GM23338 (cell line): ENCODE results near the gene ARHGEF11.

ENCODE experiments used
- CREB1 ChIP-seq: fragments of 250-450 bp; sonication (Bioruptor Pico); IDR thresholded peaks from 2 replicates; pipeline ENCODE4 v1.5.0; 2020; ENCODE audit warnings: low read depth, mild to moderate bottlenecking, moderate library complexity
- EZH2 ChIP-seq: fragments of 200-600 bp; sonication (generic); IDR thresholded peaks from one replicate; pipeline ENCODE4 v1.8.0; 2017; ENCODE audit warnings: antibody characterized with exemption, mild to moderate bottlenecking, low read depth; ENCODE audit not compliant: unreplicated experiment
- NANOG ChIP-seq: IDR thresholded peaks from 2 replicates; pipeline ENCODE4 v1.6.1; 2016; ENCODE audit warnings: antibody characterized with exemption, borderline replicate concordance
- POLR2AphosphoS5 ChIP-seq: IDR thresholded peaks from 2 replicates; pipeline ENCODE4 v1.6.1; 2016; ENCODE audit warnings: antibody characterized with exemption, low read depth
- STAT1 ChIP-seq: IDR thresholded peaks from one replicate; pipeline ENCODE4 v1.6.1; 2016; ENCODE audit warnings: antibody characterized with exemption; ENCODE audit not compliant: unreplicated experiment
- ZNF114 ChIP-seq: fragments of 250-450 bp; sonication (Bioruptor Pico); IDR thresholded peaks from 2 replicates; pipeline ENCODE4 v1.5.0; 2020; ENCODE audit warnings: mild to moderate bottlenecking, moderate library complexity
- TF ChIP-seq, protein P1 (sequence below), 2 experiments: fragments of 200-600 bp in 1 of 2; sonication (generic) in 1 of 2; conservative IDR thresholded peaks; 2 replicates each; pipeline versions ENCODE4 v1.5.1 to v1.6.1; 2016 to 2017; ENCODE audit warnings: antibody characterized with exemption in 2 of 2, low read depth in 2 of 2, mild to moderate bottlenecking in 2 of 2, moderate library complexity in 1 of 2
- TF ChIP-seq, protein P2 (sequence below): fragments of 250-450 bp; sonication (Bioruptor Pico); IDR thresholded peaks from 2 replicates; pipeline ENCODE4 v1.5.0; 2020; ENCODE audit warnings: mild to moderate bottlenecking, moderate library complexity
- TF ChIP-seq, protein P3 (sequence below): IDR thresholded peaks from one replicate; pipeline ENCODE4 v1.6.1; 2018; ENCODE audit warnings: antibody characterized with exemption; ENCODE audit not compliant: unreplicated experiment

DNA sequence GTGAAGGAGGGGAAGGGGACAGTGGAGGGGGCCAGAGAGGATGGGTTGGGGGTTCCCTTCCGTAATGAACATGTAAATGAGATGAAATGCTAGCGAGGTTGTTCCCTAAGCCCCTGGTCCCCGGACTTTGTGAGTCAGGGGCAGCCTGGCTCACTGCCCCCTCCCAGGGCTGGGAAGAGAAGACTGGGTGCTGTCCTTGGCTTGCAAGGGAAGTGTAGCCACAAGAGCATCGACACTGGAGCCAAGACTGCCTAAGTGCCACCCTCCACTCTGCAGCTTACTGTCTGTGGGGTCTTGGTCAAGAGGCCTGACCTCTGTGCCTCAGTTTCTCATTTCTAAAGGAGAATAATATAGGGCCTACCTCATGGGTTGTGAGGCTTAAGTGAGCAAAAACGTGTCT lies 151.5 kb downstream of the ARHGEF11 start:
- TF ChIP-seq, protein P1, sequence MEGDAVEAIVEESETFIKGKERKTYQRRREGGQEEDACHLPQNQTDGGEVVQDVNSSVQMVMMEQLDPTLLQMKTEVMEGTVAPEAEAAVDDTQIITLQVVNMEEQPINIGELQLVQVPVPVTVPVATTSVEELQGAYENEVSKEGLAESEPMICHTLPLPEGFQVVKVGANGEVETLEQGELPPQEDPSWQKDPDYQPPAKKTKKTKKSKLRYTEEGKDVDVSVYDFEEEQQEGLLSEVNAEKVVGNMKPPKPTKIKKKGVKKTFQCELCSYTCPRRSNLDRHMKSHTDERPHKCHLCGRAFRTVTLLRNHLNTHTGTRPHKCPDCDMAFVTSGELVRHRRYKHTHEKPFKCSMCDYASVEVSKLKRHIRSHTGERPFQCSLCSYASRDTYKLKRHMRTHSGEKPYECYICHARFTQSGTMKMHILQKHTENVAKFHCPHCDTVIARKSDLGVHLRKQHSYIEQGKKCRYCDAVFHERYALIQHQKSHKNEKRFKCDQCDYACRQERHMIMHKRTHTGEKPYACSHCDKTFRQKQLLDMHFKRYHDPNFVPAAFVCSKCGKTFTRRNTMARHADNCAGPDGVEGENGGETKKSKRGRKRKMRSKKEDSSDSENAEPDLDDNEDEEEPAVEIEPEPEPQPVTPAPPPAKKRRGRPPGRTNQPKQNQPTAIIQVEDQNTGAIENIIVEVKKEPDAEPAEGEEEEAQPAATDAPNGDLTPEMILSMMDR (conservative IDR thresholded peaks at IDR 0.05; ENCODE audit: low read depth in 2 of 2): no peak
- TF ChIP-seq CREB1 (no peak), NANOG (no peak), POLR2AphosphoS5 (no peak), EZH2 (no peak), STAT1 (no peak), ZNF114 (CRISPR knock-in tag) (no peak)
- TF ChIP-seq, protein P2, sequence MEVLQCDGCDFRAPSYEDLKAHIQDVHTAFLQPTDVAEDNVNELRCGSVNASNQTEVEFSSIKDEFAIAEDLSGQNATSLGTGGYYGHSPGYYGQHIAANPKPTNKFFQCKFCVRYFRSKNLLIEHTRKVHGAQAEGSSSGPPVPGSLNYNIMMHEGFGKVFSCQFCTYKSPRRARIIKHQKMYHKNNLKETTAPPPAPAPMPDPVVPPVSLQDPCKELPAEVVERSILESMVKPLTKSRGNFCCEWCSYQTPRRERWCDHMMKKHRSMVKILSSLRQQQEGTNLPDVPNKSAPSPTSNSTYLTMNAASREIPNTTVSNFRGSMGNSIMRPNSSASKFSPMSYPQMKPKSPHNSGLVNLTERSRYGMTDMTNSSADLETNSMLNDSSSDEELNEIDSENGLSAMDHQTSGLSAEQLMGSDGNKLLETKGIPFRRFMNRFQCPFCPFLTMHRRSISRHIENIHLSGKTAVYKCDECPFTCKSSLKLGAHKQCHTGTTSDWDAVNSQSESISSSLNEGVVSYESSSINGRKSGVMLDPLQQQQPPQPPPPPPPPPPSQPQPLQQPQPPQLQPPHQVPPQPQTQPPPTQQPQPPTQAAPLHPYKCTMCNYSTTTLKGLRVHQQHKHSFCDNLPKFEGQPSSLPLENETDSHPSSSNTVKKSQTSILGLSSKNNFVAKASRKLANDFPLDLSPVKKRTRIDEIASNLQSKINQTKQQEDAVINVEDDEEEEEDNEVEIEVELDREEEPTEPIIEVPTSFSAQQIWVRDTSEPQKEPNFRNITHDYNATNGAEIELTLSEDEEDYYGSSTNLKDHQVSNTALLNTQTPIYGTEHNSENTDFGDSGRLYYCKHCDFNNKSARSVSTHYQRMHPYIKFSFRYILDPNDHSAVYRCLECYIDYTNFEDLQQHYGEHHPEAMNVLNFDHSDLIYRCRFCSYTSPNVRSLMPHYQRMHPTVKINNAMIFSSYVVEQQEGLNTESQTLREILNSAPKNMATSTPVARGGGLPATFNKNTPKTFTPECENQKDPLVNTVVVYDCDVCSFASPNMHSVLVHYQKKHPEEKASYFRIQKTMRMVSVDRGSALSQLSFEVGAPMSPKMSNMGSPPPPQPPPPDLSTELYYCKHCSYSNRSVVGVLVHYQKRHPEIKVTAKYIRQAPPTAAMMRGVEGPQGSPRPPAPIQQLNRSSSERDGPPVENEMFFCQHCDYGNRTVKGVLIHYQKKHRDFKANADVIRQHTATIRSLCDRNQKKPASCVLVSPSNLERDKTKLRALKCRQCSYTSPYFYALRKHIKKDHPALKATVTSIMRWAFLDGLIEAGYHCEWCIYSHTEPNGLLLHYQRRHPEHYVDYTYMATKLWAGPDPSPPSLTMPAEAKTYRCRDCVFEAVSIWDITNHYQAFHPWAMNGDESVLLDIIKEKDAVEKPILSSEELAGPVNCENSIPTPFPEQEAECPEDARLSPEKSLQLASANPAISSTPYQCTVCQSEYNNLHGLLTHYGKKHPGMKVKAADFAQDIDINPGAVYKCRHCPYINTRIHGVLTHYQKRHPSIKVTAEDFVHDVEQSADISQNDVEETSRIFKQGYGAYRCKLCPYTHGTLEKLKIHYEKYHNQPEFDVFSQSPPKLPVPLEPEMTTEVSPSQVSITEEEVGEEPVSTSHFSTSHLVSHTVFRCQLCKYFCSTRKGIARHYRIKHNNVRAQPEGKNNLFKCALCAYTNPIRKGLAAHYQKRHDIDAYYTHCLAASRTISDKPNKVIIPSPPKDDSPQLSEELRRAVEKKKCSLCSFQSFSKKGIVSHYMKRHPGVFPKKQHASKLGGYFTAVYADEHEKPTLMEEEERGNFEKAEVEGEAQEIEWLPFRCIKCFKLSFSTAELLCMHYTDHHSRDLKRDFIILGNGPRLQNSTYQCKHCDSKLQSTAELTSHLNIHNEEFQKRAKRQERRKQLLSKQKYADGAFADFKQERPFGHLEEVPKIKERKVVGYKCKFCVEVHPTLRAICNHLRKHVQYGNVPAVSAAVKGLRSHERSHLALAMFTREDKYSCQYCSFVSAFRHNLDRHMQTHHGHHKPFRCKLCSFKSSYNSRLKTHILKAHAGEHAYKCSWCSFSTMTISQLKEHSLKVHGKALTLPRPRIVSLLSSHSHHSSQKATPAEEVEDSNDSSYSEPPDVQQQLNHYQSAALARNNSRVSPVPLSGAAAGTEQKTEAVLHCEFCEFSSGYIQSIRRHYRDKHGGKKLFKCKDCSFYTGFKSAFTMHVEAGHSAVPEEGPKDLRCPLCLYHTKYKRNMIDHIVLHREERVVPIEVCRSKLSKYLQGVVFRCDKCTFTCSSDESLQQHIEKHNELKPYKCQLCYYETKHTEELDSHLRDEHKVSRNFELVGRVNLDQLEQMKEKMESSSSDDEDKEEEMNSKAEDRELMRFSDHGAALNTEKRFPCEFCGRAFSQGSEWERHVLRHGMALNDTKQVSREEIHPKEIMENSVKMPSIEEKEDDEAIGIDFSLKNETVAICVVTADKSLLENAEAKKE: no peak
- TF ChIP-seq, protein P3, sequence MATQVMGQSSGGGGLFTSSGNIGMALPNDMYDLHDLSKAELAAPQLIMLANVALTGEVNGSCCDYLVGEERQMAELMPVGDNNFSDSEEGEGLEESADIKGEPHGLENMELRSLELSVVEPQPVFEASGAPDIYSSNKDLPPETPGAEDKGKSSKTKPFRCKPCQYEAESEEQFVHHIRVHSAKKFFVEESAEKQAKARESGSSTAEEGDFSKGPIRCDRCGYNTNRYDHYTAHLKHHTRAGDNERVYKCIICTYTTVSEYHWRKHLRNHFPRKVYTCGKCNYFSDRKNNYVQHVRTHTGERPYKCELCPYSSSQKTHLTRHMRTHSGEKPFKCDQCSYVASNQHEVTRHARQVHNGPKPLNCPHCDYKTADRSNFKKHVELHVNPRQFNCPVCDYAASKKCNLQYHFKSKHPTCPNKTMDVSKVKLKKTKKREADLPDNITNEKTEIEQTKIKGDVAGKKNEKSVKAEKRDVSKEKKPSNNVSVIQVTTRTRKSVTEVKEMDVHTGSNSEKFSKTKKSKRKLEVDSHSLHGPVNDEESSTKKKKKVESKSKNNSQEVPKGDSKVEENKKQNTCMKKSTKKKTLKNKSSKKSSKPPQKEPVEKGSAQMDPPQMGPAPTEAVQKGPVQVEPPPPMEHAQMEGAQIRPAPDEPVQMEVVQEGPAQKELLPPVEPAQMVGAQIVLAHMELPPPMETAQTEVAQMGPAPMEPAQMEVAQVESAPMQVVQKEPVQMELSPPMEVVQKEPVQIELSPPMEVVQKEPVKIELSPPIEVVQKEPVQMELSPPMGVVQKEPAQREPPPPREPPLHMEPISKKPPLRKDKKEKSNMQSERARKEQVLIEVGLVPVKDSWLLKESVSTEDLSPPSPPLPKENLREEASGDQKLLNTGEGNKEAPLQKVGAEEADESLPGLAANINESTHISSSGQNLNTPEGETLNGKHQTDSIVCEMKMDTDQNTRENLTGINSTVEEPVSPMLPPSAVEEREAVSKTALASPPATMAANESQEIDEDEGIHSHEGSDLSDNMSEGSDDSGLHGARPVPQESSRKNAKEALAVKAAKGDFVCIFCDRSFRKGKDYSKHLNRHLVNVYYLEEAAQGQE: no peak
